NT2/D1 (cell line): ENCODE data around the gene ROBO1.

Source experiments
- DNase-seq: peaks from one replicate; pipeline ENCODE4 v3.0.0-alpha.2; 2011; ENCODE audit warnings: low read depth, low spot score
- H3K27me3 ChIP-seq: 2 replicates; pipeline ENCODE4 v1.6.0; 2011; ENCODE audit warnings: mild to moderate bottlenecking; ENCODE audit not compliant: insufficient read length, insufficient read depth
- H3K36me3 ChIP-seq: 2 replicates; pipeline ENCODE4 v1.6.1; 2011; ENCODE audit warnings: mild to moderate bottlenecking, low read length, mixed read lengths; ENCODE audit not compliant: insufficient read depth, insufficient read length
- H3K4me1 ChIP-seq: 2 replicates; pipeline ENCODE4 v1.5.1; 2011; ENCODE audit not compliant: insufficient read depth, insufficient read length
- H3K4me3 ChIP-seq: 2 replicates; pipeline ENCODE4 v1.5.1; 2011; ENCODE audit warnings: low read depth; ENCODE audit not compliant: insufficient read length
- H3K9ac ChIP-seq: 2 replicates; pipeline ENCODE4 v1.6.0; 2011; ENCODE audit warnings: low read depth; ENCODE audit not compliant: insufficient read length
- H3K9me3 ChIP-seq: 2 replicates; pipeline ENCODE4 v1.5.1; 2011; ENCODE audit warnings: mild to moderate bottlenecking, low read length; ENCODE audit not compliant: insufficient read depth
- SUZ12 ChIP-seq: IDR thresholded peaks from 2 replicates; pipeline ENCODE4 v1.6.1; 2011; ENCODE audit not compliant: insufficient read length, insufficient read depth; ENCODE audit errors: extremely low read depth
- YY1 ChIP-seq: IDR thresholded peaks from 2 replicates; pipeline ENCODE4 v1.6.1; 2011; ENCODE audit not compliant: insufficient read length, insufficient read depth
- ZNF274 ChIP-seq: IDR thresholded peaks from 2 replicates; pipeline ENCODE4 v1.6.1; 2011; ENCODE audit warnings: mild to moderate bottlenecking, low read depth, low read length

The ROBO1 gene

DNA sequence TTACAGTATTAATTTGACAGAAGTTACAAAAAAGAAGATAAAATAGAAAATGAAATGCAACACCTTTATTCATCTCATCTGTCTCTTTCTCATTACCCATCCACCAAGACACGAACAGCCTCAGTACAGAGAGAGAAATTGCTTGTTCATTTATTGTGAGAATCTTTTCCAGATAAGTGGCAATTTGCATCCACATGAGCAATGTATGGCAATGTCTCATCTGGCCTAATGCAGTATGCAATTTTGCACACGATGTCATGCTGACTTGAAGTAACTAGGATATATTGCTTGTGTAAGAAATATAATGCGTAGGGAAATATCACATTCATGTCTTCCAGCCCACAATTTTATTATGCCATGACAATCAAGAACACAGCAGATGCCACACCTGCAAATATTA, 866.9 kb downstream of the ROBO1 start:
- Histone ChIP-seq H3K9ac (no peak overlapping the region), H3K9me3 (no peaks in the 10 kb centered on the region), H3K36me3 (no peaks in the 10 kb centered on the region), H3K27me3 (no peaks in the 10 kb centered on the region), H3K4me1 (no peaks in the 10 kb centered on the region), H3K4me3 (no peak overlapping the region)
- DNase-seq, result no peak
- no peak for TF ChIP-seq ZNF274
- TF ChIP-seq SUZ12, result no peak
- no peak for TF ChIP-seq YY1

DNA sequence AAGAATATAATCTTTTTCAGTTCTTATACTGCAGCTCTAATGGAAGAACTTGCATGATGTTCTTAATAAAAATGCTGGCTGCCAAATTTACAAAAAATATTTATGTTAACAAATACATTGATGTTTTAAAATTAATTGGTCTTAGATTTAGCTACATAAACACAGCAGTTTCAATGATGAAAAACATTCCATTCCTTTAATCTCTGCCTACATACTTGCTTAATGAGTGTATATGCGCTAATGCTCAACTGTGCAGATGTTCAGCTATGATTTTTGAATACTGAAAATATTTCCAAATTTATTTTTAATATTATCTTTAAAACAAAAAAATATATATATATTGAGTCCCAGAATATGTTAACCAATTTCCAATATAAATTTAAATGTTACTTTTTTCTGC, 867.4 kb downstream of the ROBO1 start:
- DNase-seq, result no peak
- Histone ChIP-seq H3K9ac (no peak overlapping the region), H3K9me3 (no peaks in the 10 kb centered on the region), H3K4me3 (no peak overlapping the region), H3K36me3 (no peaks in the 10 kb centered on the region), H3K27me3 (no peaks in the 10 kb centered on the region), H3K4me1 (no peaks in the 10 kb centered on the region)
- TF ChIP-seq ZNF274 (no peak), SUZ12 (no peak), YY1 (no peak)

DNA sequence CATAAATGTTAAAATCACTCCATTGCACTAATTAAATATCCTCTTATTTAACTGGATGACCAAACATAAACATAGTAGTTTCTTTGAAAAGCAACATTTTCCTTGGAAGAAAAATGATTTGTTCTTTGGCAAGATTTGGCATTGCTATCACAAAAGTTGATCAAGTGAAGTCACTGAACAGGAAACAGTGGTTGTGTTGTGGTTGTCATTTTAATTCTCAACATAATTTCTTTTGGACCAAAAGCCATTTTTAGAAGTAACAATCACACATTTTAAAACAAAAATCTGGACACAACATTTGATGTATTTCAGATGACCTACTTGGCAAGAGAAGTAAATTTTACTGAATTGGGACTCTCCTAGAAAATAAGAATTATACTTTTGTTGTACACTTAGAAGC, 872.3 kb downstream of the ROBO1 start:
- no peaks in the 10 kb centered on the region for H3K36me3 ChIP-seq
- no peaks in the 10 kb centered on the region for H3K4me1 ChIP-seq
- no peaks in the 10 kb centered on the region for H3K9me3 ChIP-seq
- no peak overlapping the region for H3K4me3 ChIP-seq
- H3K27me3 ChIP-seq, result no peaks in the 10 kb centered on the region
- no peak for DNase-seq
- TF ChIP-seq YY1, result no peak
- no peak for TF ChIP-seq ZNF274
- TF ChIP-seq SUZ12, result no peak
- no peak overlapping the region for H3K9ac ChIP-seq

DNA sequence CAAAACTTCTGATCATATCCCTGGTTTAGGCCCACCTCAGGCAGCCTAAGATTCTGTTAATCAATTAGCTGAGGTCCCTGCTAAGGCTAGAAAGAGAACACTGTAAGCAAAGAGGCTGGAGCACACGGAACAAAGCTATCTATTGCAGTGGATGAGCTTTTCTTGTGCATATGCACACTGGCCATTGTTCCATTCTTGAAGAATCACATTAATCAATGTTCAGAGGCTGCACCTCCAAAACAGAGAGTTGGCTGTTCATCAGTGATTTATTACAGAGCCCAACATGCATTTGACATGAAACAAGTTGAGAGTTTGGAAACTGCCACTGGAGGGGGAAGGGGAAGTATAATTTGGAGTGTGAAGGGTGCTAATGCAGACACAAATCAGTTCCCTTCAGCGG, 873.0 kb downstream of the ROBO1 start:
- TF ChIP-seq SUZ12 (no peak), ZNF274 (no peak)
- H3K4me3 ChIP-seq, result no peak overlapping the region
- H3K4me1 ChIP-seq, result no peaks in the 10 kb centered on the region
- no peaks in the 10 kb centered on the region for H3K36me3 ChIP-seq
- H3K27me3 ChIP-seq, result no peaks in the 10 kb centered on the region
- no peak for DNase-seq
- no peak overlapping the region for H3K9ac ChIP-seq
- no peaks in the 10 kb centered on the region for H3K9me3 ChIP-seq

- no peaks in the 10 kb centered on the region for H3K36me3 ChIP-seq
- no peaks in the 10 kb centered on the region for H3K4me1 ChIP-seq
- H3K27me3 ChIP-seq, result no peaks in the 10 kb centered on the region
- TF ChIP-seq ZNF274 (no peak), SUZ12 (no peak), YY1 (no peak)
- H3K9me3 ChIP-seq, result no peaks in the 10 kb centered on the region
- no peak overlapping the region for H3K9ac ChIP-seq
- no peak for DNase-seq
- no peak overlapping the region for H3K4me3 ChIP-seq
These were observed 874.6 kb downstream of the ROBO1 start for GRCh38 chr3:78893161-78893560.

- Histone ChIP-seq H3K4me3 (no peak overlapping the region), H3K9me3 (no peaks in the 10 kb centered on the region), H3K4me1 (no peaks in the 10 kb centered on the region), H3K27me3 (no peaks in the 10 kb centered on the region), H3K36me3 (no peaks in the 10 kb centered on the region), H3K9ac (no peak overlapping the region)
- TF ChIP-seq ZNF274 (no peak), SUZ12 (no peak), YY1 (no peak)
- no peak for DNase-seq
These were observed 878.5 kb downstream of the ROBO1 start for GRCh38 chr3:78889348-78889747.

- Histone ChIP-seq H3K9me3 (no peaks in the 10 kb centered on the region), H3K9ac (no peak overlapping the region), H3K36me3 (no peaks in the 10 kb centered on the region), H3K4me3 (no peak overlapping the region), H3K27me3 (no peaks in the 10 kb centered on the region), H3K4me1 (no peaks in the 10 kb centered on the region)
- no peak for DNase-seq
- TF ChIP-seq YY1 (no peak), ZNF274 (no peak), SUZ12 (no peak)
These were observed 879.2 kb downstream of the ROBO1 start for GRCh38 chr3:78888635-78889034.

DNA sequence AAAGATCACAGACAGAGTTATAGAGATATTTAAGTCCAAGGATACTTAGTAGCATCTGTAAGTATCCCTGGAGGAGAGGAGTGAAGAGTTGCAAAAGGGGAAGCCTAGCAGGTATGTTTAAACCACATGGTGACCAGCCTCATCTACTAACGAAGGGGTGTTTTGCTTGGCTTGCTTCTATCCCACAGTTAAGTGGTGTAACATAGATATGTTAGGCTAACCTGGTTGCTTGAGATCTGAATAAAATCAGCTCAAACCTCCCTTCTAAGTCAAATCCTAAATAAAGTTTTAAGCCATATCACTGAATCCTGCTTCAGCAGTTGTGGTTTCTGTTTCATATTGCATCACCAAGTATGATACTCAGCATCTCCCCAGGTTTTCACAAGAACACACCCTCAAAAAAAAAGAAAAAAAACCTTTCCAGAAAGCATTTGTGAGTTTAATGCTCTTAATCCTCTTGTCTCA, 880.2 kb downstream of the ROBO1 start:
- no peaks in the 10 kb centered on the region for H3K9me3 ChIP-seq
- H3K27me3 ChIP-seq, result no peaks in the 10 kb centered on the region
- no peaks in the 10 kb centered on the region for H3K4me1 ChIP-seq
- no peak overlapping the region for H3K4me3 ChIP-seq
- no peak for DNase-seq
- no peak overlapping the region for H3K9ac ChIP-seq
- no peaks in the 10 kb centered on the region for H3K36me3 ChIP-seq
- TF ChIP-seq SUZ12 (no peak), ZNF274 (no peak), YY1 (no peak)
